Endothelial cell of umbilical vein (primary cell): ENCODE data around the gene PKN1.

Experiments used
- CTCF ChIP-seq, 2 donors: IDR thresholded peaks; 1 replicate in 1 of 2; 2 replicates in 1 of 2; pipeline ENCODE4 v1.5.1; 2011; ENCODE audit warnings: low read length in 2 of 2, mild to moderate bottlenecking in 2 of 2, moderate library complexity in 2 of 2, control low read depth in 1 of 2, inconsistent platforms in 1 of 2, low read depth in 1 of 2; ENCODE audit not compliant: insufficient read depth in 1 of 2; ENCODE audit errors: extremely low read depth in 1 of 2
- MAX ChIP-seq: IDR thresholded peaks from 2 replicates; pipeline ENCODE4 v1.6.1; 2011; ENCODE audit not compliant: insufficient read depth, insufficient read length
- MYC ChIP-seq: IDR thresholded peaks from one replicate; pipeline ENCODE4 v1.6.1; 2011; ENCODE audit warnings: mild to moderate bottlenecking, low read depth, low read length
- POLR2A ChIP-seq: IDR thresholded peaks from 2 replicates; pipeline ENCODE4 v1.6.1; 2012; ENCODE audit warnings: low read depth, mild to moderate bottlenecking, control low read depth, low read length
- POLR2AphosphoS5 ChIP-seq: IDR thresholded peaks from 2 replicates; pipeline ENCODE4 v1.6.1; 2012; ENCODE audit warnings: low read depth, mild to moderate bottlenecking, control low read depth, low read length, moderate library complexity; ENCODE audit not compliant: insufficient read depth

- TF ChIP-seq CTCF (IDR thresholded peaks at IDR 0.05; ENCODE audit: extremely low read depth in 1 of 2, insufficient read depth in 1 of 2, low read depth in 1 of 2, low read length in 2 of 2) (no peak), MAX (no peak), POLR2A (no peak), POLR2AphosphoS5 (peak; percentile 50), MYC (no peak)
These were observed 6.9 kb downstream of the PKN1 start for GRCh38 chr19:14440049-14440448.
